ENCODE measurements around the gene ATRNL1.

- TF ChIP-seq, protein P1, sequence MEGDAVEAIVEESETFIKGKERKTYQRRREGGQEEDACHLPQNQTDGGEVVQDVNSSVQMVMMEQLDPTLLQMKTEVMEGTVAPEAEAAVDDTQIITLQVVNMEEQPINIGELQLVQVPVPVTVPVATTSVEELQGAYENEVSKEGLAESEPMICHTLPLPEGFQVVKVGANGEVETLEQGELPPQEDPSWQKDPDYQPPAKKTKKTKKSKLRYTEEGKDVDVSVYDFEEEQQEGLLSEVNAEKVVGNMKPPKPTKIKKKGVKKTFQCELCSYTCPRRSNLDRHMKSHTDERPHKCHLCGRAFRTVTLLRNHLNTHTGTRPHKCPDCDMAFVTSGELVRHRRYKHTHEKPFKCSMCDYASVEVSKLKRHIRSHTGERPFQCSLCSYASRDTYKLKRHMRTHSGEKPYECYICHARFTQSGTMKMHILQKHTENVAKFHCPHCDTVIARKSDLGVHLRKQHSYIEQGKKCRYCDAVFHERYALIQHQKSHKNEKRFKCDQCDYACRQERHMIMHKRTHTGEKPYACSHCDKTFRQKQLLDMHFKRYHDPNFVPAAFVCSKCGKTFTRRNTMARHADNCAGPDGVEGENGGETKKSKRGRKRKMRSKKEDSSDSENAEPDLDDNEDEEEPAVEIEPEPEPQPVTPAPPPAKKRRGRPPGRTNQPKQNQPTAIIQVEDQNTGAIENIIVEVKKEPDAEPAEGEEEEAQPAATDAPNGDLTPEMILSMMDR (conservative IDR thresholded peaks at IDR 0.05; ENCODE audit: low read depth in 2 of 2) = peak in 1 of 2 experiments; percentile 45; a peak in 2 of 4 replicates
- TF ChIP-seq ZNF114 (CRISPR knock-in tag; IDR thresholded peaks at IDR 0.05) (no peak), ZNF331 (CRISPR knock-in tag; IDR thresholded peaks at IDR 0.05; ENCODE audit: low read depth) (no peak), EZH2phosphoT487 (IDR thresholded peaks at IDR 0.05; ENCODE audit: unreplicated experiment) (no peak), POLR2AphosphoS5 (IDR thresholded peaks at IDR 0.05; ENCODE audit: low read depth) (no peak)
Measured at GRCh38 chr10:115580239-115580638, 487.1 kb downstream of the ATRNL1 start.

All from GM23338 (cell line).